ENCODE data around the gene TMEM220. TPM values are rescaled to one million over a fixed set of nuclear protein-coding genes. Genes with fewer than 3 reads are reported as not detected.

The TMEM220 gene
- total RNA-seq, 3 donors from 2014 or later (not counting 1 experiment from before 2014, with no cell fraction given) = 0.97 to 2.2 (median 1.4) TPM

DNA sequence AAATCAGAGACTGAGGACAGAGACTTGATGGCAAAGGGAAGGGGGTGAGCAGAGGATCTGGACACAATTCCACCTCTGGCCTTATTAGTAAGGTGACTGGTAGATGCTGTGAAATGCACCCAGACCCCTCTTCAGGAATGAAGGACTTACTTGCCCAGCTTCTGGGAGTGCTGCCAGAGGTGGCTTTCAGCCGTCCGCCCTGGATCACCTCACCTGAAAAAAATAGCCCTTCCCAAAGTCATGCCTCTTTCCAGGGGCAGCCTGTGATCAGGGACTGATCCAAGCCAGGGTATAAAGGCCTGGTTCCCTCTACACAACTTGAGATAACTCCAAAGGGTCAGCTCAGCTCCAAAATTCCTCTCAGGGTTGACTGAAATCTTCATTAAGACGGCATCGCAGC lies 20.4 kb upstream of the TMEM220 start:
- peaks cover 0 to 4% of the 10 kb centered on the region in 2 donors for H3K27me3 Mint-ChIP-seq (ENCODE audit: low read depth in 2 of 2)
- no peak overlapping the region for H3K4me3 ChIP-seq (ENCODE audit: low read length)
- 95% methylated on average over 4 of the region's 4 CpGs for WGBS (ENCODE audit: insufficient coverage)
- no peaks in the 10 kb centered on the region for H3K27me3 ChIP-seq (ENCODE audit: control insufficient read depth, insufficient read depth, low read length)
- intact Hi-C loops (cut with micrococcal nuclease) = no loop called here
- DNase-seq (no peak), ATAC-seq (no peak)
- no peaks in the 10 kb centered on the region for H3K4me1 Mint-ChIP-seq
- TF ChIP-seq, protein P1, sequence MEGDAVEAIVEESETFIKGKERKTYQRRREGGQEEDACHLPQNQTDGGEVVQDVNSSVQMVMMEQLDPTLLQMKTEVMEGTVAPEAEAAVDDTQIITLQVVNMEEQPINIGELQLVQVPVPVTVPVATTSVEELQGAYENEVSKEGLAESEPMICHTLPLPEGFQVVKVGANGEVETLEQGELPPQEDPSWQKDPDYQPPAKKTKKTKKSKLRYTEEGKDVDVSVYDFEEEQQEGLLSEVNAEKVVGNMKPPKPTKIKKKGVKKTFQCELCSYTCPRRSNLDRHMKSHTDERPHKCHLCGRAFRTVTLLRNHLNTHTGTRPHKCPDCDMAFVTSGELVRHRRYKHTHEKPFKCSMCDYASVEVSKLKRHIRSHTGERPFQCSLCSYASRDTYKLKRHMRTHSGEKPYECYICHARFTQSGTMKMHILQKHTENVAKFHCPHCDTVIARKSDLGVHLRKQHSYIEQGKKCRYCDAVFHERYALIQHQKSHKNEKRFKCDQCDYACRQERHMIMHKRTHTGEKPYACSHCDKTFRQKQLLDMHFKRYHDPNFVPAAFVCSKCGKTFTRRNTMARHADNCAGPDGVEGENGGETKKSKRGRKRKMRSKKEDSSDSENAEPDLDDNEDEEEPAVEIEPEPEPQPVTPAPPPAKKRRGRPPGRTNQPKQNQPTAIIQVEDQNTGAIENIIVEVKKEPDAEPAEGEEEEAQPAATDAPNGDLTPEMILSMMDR (IDR thresholded peaks at IDR 0.05) = no peak
- H3K9me3 Mint-ChIP-seq = no peaks in the 10 kb centered on the region
- no peaks in the 10 kb centered on the region for H3K4me1 ChIP-seq (ENCODE audit: control insufficient read depth, insufficient read depth, low read length)
- no peaks in the 10 kb centered on the region for H3K36me3 Mint-ChIP-seq
- H3K36me3 ChIP-seq (ENCODE audit: control insufficient read depth, insufficient read depth, low read length) = no peaks in the 10 kb centered on the region
- H3K27ac Mint-ChIP-seq = no peak overlapping the region
- H3K9me3 ChIP-seq (ENCODE audit: control insufficient read depth, insufficient read depth, low read length) = no peaks in the 10 kb centered on the region
- no peak overlapping the region for H3K4me3 Mint-ChIP-seq
- no peak overlapping the region for H3K27ac ChIP-seq (ENCODE audit: low read length)

DNA sequence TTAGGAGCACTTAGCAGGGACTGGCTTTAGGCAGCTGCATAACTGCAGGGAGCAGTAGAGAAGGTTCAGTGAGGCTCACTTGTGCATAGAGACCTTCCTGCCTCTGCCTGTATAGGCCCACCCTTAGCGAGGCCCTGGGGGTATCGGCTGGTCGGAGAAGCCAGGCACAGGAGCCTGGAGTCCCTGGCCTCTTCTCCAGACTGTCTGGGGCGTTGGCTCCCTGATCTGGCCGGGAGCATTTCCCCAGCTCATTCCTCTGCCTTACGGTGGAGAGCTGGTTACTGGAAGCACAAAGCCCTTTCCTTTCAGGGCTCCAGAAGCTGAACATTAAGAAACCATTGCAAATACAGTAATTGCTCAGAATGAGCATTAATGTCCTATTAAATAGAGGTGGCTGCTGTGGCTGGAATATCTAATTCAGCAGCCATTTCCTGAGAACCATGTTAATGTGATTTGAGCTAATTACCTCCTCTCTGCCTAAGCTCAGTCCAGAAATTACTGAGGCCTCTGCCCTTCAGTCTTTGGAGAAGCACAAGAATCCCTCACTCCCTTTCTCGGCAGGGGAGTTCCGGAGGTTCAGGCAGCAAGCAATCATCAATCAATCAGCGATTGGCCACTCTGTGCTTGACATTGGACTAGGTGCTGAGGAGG lies 18.8 kb upstream of the TMEM220 start:
- intact Hi-C loops (cut with micrococcal nuclease) = no loop called here
- no peak overlapping the region for H3K4me3 ChIP-seq (ENCODE audit: low read length)
- Mint-ChIP-seq H3K4me3 (no peak overlapping the region), H3K4me1 (peaks cover 0 to 5% of the 10 kb centered on the region in 2 donors), H3K36me3 (no peaks in the 10 kb centered on the region), H3K27ac (no peak overlapping the region), H3K27me3 (ENCODE audit: low read depth in 2 of 2) (peaks cover 0 to 4% of the 10 kb centered on the region in 2 donors), H3K9me3 (no peaks in the 10 kb centered on the region)
- WGBS (ENCODE audit: insufficient coverage) = 73% methylated on average over 9 of the region's 9 CpGs
- no peaks in the 10 kb centered on the region for H3K27me3 ChIP-seq (ENCODE audit: control insufficient read depth, insufficient read depth, low read length)
- H3K4me1 ChIP-seq (ENCODE audit: control insufficient read depth, insufficient read depth, low read length) = no peaks in the 10 kb centered on the region
- no peak for ATAC-seq
- no peak for DNase-seq
- H3K27ac ChIP-seq (ENCODE audit: low read length) = no peak overlapping the region
- H3K36me3 ChIP-seq (ENCODE audit: control insufficient read depth, insufficient read depth, low read length) = no peaks in the 10 kb centered on the region
- no peaks in the 10 kb centered on the region for H3K9me3 ChIP-seq (ENCODE audit: control insufficient read depth, insufficient read depth, low read length)
- TF ChIP-seq, protein P1 (IDR thresholded peaks at IDR 0.05) = no peak

DNA sequence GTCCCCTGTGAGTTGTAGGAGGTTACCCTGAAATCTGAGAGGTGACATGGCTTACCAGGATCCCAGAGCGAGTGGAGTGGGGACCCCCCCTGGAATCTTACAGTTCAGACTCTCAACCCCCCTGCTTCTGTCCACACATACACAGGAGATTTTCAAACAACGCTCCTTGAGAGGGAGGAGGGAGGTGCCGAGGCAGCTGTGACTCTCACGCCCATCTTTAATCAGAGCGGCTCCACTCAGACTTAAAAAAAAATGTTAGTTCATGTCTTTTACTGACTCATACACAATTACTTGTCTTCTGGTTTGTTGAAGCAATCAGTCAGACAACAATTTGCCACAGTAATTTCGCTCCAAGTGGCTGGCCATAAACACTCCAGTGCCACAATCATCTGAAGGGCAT lies 15.4 kb upstream of the TMEM220 start:
- intact Hi-C loops (cut with micrococcal nuclease) = no loop called here

More for the DNA sequence above, 15.4 kb upstream of the TMEM220 start:
- no peaks in the 10 kb centered on the region for H3K27me3 ChIP-seq (ENCODE audit: control insufficient read depth, insufficient read depth, low read length)
- no peaks in the 10 kb centered on the region for H3K4me1 ChIP-seq (ENCODE audit: control insufficient read depth, insufficient read depth, low read length)
- H3K4me3 ChIP-seq (ENCODE audit: low read length) = no peak overlapping the region
- ATAC-seq = no peak
- Mint-ChIP-seq H3K4me1 (peaks cover 0 to 5% of the 10 kb centered on the region in 2 donors), H3K36me3 (no peaks in the 10 kb centered on the region), H3K27ac (no peak overlapping the region), H3K9me3 (no peaks in the 10 kb centered on the region), H3K27me3 (ENCODE audit: low read depth in 2 of 2) (peaks cover 0 to 8% of the 10 kb centered on the region in 2 donors), H3K4me3 (no peak overlapping the region)
- H3K36me3 ChIP-seq (ENCODE audit: control insufficient read depth, insufficient read depth, low read length) = no peaks in the 10 kb centered on the region
- no peak overlapping the region for H3K27ac ChIP-seq (ENCODE audit: low read length)
- WGBS (ENCODE audit: insufficient coverage) = 89% methylated on average over 4 of the region's 6 CpGs
- DNase-seq = no peak
- no peaks in the 10 kb centered on the region for H3K9me3 ChIP-seq (ENCODE audit: control insufficient read depth, insufficient read depth, low read length)
- TF ChIP-seq, protein P1 (IDR thresholded peaks at IDR 0.05) = no peak

Data from natural killer cell (primary cell).